22Rv1 (cell line): Measurements from ENCODE around the gene PSG6.
"Not testable (repeated sequence)": the region's sequence is repeated elsewhere in the genome, so short reads cannot be mapped to it uniquely, and the experiment has no call there.

Source experiments
- H3K27ac ChIP-seq: fragments of 450-650 bp; 2 replicates; pipeline ENCODE4 v1.5.1; 2017
- CTCF ChIP-seq: fragments of 450-650 bp; IDR thresholded peaks from 2 replicates; pipeline ENCODE4 v1.5.1; 2017; ENCODE audit warnings: mild to moderate bottlenecking
- ZFX ChIP-seq: fragments of 450-650 bp; IDR thresholded peaks from 2 replicates; pipeline ENCODE4 v1.6.1; 2017; ENCODE audit warnings: antibody characterized with exemption, borderline replicate concordance

Gene PSG6

GRCh38 chr19:42928896-42929295 is 11.2 kb upstream of the PSG6 start:
- no peak overlapping the region for H3K27ac ChIP-seq
- no peak for TF ChIP-seq ZFX
- no peak for TF ChIP-seq CTCF

- TF ChIP-seq ZFX (no peak), CTCF (no peak)
- H3K27ac ChIP-seq: no peak overlapping the region
These were observed 9.1 kb upstream of the PSG6 start for GRCh38 chr19:42926781-42927180.

GRCh38 chr19:42923106-42923505 is 5.4 kb upstream of the PSG6 start:
- peak; percentile 71 for TF ChIP-seq CTCF
- H3K27ac ChIP-seq: not testable (repeated sequence)

GRCh38 chr19:42920971-42921370 is 3.3 kb upstream of the PSG6 start:
- H3K27ac ChIP-seq: not testable (repeated sequence)

- H3K27ac ChIP-seq: no peak overlapping the region
- TF ChIP-seq CTCF (peak; percentile 21; the same call in 1 of the 2 replicates), ZFX (no peak)
These were observed 2.0 kb upstream of the PSG6 start for GRCh38 chr19:42919757-42920079.

- TF ChIP-seq CTCF: peak; percentile 26
- H3K27ac ChIP-seq: not testable (repeated sequence)
These were observed 1.5 kb upstream of the PSG6 start for GRCh38 chr19:42919070-42919756.

- H3K27ac ChIP-seq: not testable (repeated sequence)
These were observed 829 bp upstream of the PSG6 start for GRCh38 chr19:42918377-42919069.

GRCh38 chr19:42916931-42917330 is 763 bp downstream of the PSG6 start:
- H3K27ac ChIP-seq: not testable (repeated sequence)

- not testable (repeated sequence) for H3K27ac ChIP-seq
These were observed 4.2 kb downstream of the PSG6 start for GRCh38 chr19:42913516-42913915.

- not testable (repeated sequence) for H3K27ac ChIP-seq
These were observed 4.8 kb downstream of the PSG6 start for GRCh38 chr19:42912941-42913340.

GRCh38 chr19:42911731-42912130 is 6.0 kb downstream of the PSG6 start:
- not testable (repeated sequence) for H3K27ac ChIP-seq

- H3K27ac ChIP-seq: not testable (repeated sequence)
These were observed 11.5 kb downstream of the PSG6 start for GRCh38 chr19:42906162-42906561.

GRCh38 chr19:42900561-42900960 is 17.1 kb downstream of the PSG6 start:
- H3K27ac ChIP-seq: not testable (repeated sequence)

GRCh38 chr19:42899674-42900073 is 18.0 kb downstream of the PSG6 start:
- not testable (repeated sequence) for H3K27ac ChIP-seq

GRCh38 chr19:42899110-42899509 is 18.6 kb downstream of the PSG6 start:
- not testable (repeated sequence) for H3K27ac ChIP-seq
